ENCODE results near the gene PLCG1.

DNA sequence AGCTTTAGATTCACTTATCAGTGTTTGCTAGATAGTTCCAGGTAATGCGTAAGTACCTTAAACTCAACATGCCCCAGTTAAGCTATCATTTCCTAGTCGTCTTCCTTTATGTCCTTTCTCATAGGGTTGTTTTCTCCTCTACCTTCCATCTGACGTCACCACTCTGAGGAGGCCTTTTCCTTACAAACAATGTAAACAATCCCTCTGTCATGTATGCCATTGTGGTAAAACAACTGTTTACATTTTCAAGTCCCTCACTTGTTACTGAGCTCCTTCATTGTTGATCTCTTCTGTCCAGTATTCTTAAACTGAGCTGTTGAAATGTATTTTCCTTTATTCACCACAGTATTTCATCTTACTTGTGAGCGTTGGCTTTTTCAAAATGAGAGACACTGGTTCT, 45.4 kb upstream of the PLCG1 start:
- TF ChIP-seq, protein P1, sequence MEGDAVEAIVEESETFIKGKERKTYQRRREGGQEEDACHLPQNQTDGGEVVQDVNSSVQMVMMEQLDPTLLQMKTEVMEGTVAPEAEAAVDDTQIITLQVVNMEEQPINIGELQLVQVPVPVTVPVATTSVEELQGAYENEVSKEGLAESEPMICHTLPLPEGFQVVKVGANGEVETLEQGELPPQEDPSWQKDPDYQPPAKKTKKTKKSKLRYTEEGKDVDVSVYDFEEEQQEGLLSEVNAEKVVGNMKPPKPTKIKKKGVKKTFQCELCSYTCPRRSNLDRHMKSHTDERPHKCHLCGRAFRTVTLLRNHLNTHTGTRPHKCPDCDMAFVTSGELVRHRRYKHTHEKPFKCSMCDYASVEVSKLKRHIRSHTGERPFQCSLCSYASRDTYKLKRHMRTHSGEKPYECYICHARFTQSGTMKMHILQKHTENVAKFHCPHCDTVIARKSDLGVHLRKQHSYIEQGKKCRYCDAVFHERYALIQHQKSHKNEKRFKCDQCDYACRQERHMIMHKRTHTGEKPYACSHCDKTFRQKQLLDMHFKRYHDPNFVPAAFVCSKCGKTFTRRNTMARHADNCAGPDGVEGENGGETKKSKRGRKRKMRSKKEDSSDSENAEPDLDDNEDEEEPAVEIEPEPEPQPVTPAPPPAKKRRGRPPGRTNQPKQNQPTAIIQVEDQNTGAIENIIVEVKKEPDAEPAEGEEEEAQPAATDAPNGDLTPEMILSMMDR (IDR thresholded peaks at IDR 0.05), result no peak
- no peak for TF ChIP-seq POLR2A (IDR thresholded peaks at IDR 0.05)
